Stimulated activated effector memory CD8-positive, alpha-beta T cell treated with anti-CD3 and anti-CD28 coated beads, Interleukin-12 subunit alpha, Interleukin-12 subunit beta, amount 100 ng/mL, for 72 hours (primary cell): ENCODE measurements around the gene ROCK2.

Experiments used
- ATAC-seq: fragments of 150-1000 bp; cut with Tn5 transposase; 2 replicates; pipeline ENCODE4 v1.10.0; 2021
- DNase-seq, 2 donors: peaks; one replicate each; pipeline ENCODE4 v3.0.0; 2021 to 2022; ENCODE audit warnings: low spot score in 2 of 2
- H3K27ac Mint-ChIP-seq: one replicate; pipeline ENCODE4 v1.8.0; 2022; ENCODE audit warnings: mild to moderate bottlenecking, mixed read lengths
- H3K36me3 Mint-ChIP-seq: one replicate; pipeline ENCODE4 v1.8.0; 2022; ENCODE audit warnings: mild to moderate bottlenecking, mixed read lengths
- H3K4me1 Mint-ChIP-seq: one replicate; pipeline ENCODE4 v1.8.0; 2022; ENCODE audit warnings: mixed read lengths
- H3K4me3 Mint-ChIP-seq: one replicate; pipeline ENCODE4 v1.8.0; 2022; ENCODE audit warnings: mild to moderate bottlenecking, mixed read lengths
- H3K9me3 Mint-ChIP-seq: one replicate; pipeline ENCODE4 v1.8.0; 2022; ENCODE audit warnings: mixed read lengths

The ROCK2 gene

GRCh38 chr2:11147263-11147662, 197.2 kb downstream of the ROCK2 start:
- Mint-ChIP-seq H3K9me3 (no peaks in the 10 kb centered on the region), H3K27ac (no peak overlapping the region), H3K36me3 (no peaks in the 10 kb centered on the region), H3K4me3 (no peak overlapping the region), H3K4me1 (no peaks in the 10 kb centered on the region)
- ATAC-seq (no peak), DNase-seq (no peak)

- H3K27ac Mint-ChIP-seq = no peak overlapping the region
- H3K4me3 Mint-ChIP-seq = no peak overlapping the region
- H3K9me3 Mint-ChIP-seq = no peaks in the 10 kb centered on the region
- DNase-seq = no peak
- no peaks in the 10 kb centered on the region for H3K4me1 Mint-ChIP-seq
- no peak for ATAC-seq
- no peaks in the 10 kb centered on the region for H3K36me3 Mint-ChIP-seq
These were observed 198.4 kb downstream of the ROCK2 start for GRCh38 chr2:11146076-11146475.

- no peak overlapping the region for H3K27ac Mint-ChIP-seq
These were observed 199.1 kb downstream of the ROCK2 start for GRCh38 chr2:11145350-11145749.

GRCh38 chr2:11144738-11145079, 199.7 kb downstream of the ROCK2 start:
- no peak overlapping the region for H3K4me3 Mint-ChIP-seq
- no peaks in the 10 kb centered on the region for H3K4me1 Mint-ChIP-seq
- ATAC-seq (no peak), DNase-seq (no peak)
- no peaks in the 10 kb centered on the region for H3K9me3 Mint-ChIP-seq
- no peaks in the 10 kb centered on the region for H3K36me3 Mint-ChIP-seq
- H3K27ac Mint-ChIP-seq = peak overlapping the region; percentile 21

More at GRCh38 chr2:11145350-11145749, 199.1 kb downstream of the ROCK2 start:
- no peak overlapping the region for H3K4me3 Mint-ChIP-seq
- ATAC-seq = no peak
- no peak for DNase-seq
- H3K36me3 Mint-ChIP-seq = no peaks in the 10 kb centered on the region
- H3K4me1 Mint-ChIP-seq = no peaks in the 10 kb centered on the region
- no peaks in the 10 kb centered on the region for H3K9me3 Mint-ChIP-seq

GRCh38 chr2:11144077-11144737, 200.2 kb downstream of the ROCK2 start:
- ATAC-seq = no peak
- no peak overlapping the region for H3K4me3 Mint-ChIP-seq
- no peaks in the 10 kb centered on the region for H3K36me3 Mint-ChIP-seq

GRCh38 chr2:11142987-11143386, 201.4 kb downstream of the ROCK2 start:
- Mint-ChIP-seq H3K4me3 (no peak overlapping the region), H3K27ac (no peak overlapping the region), H3K36me3 (no peaks in the 10 kb centered on the region), H3K9me3 (no peaks in the 10 kb centered on the region), H3K4me1 (no peaks in the 10 kb centered on the region)
- DNase-seq (no peak), ATAC-seq (no peak)

More at GRCh38 chr2:11144077-11144737, 200.2 kb downstream of the ROCK2 start:
- Mint-ChIP-seq H3K9me3 (no peaks in the 10 kb centered on the region), H3K4me1 (no peaks in the 10 kb centered on the region), H3K27ac (peak overlapping the region; percentile 21)
- no peak for DNase-seq

- Mint-ChIP-seq H3K9me3 (no peaks in the 10 kb centered on the region), H3K4me3 (no peak overlapping the region), H3K27ac (no peak overlapping the region), H3K36me3 (no peaks in the 10 kb centered on the region), H3K4me1 (no peaks in the 10 kb centered on the region)
- DNase-seq (no peak), ATAC-seq (no peak)
These were observed 202.1 kb downstream of the ROCK2 start for GRCh38 chr2:11142330-11142729.

- Mint-ChIP-seq H3K27ac (no peak overlapping the region), H3K9me3 (no peaks in the 10 kb centered on the region), H3K4me1 (no peaks in the 10 kb centered on the region), H3K36me3 (no peaks in the 10 kb centered on the region), H3K4me3 (no peak overlapping the region)
- ATAC-seq (no peak), DNase-seq (no peak)
These were observed 203.1 kb downstream of the ROCK2 start for GRCh38 chr2:11141319-11141718.

- Mint-ChIP-seq H3K4me3 (no peak overlapping the region), H3K36me3 (no peaks in the 10 kb centered on the region), H3K27ac (no peak overlapping the region), H3K9me3 (no peaks in the 10 kb centered on the region), H3K4me1 (no peaks in the 10 kb centered on the region)
- ATAC-seq (no peak), DNase-seq (no peak)
These were observed 203.9 kb downstream of the ROCK2 start for GRCh38 chr2:11140492-11140891.

- DNase-seq (no peak), ATAC-seq (no peak)
- Mint-ChIP-seq H3K27ac (no peak overlapping the region), H3K4me1 (peaks cover 23% of the 10 kb centered on the region), H3K36me3 (peaks cover 6% of the 10 kb centered on the region), H3K4me3 (no peak overlapping the region), H3K9me3 (no peaks in the 10 kb centered on the region)
These were observed 210.1 kb downstream of the ROCK2 start for GRCh38 chr2:11134349-11134748.

GRCh38 chr2:11133936-11134320, 210.5 kb downstream of the ROCK2 start:
- no peak overlapping the region for H3K4me3 Mint-ChIP-seq
- no peak overlapping the region for H3K27ac Mint-ChIP-seq
- no peaks in the 10 kb centered on the region for H3K9me3 Mint-ChIP-seq
- DNase-seq = no peak
- H3K36me3 Mint-ChIP-seq = peaks cover 6% of the 10 kb centered on the region
- ATAC-seq = no peak
- H3K4me1 Mint-ChIP-seq = peaks cover 23% of the 10 kb centered on the region

GRCh38 chr2:11133238-11133935, 211.0 kb downstream of the ROCK2 start:
- Mint-ChIP-seq H3K9me3 (no peaks in the 10 kb centered on the region), H3K27ac (peak overlapping the region; percentile 92), H3K36me3 (peaks cover 6% of the 10 kb centered on the region), H3K4me1 (peaks cover 27% of the 10 kb centered on the region), H3K4me3 (peak overlapping the region; percentile 75)
- no peak for ATAC-seq
- no peak for DNase-seq

- peaks cover 6% of the 10 kb centered on the region for H3K36me3 Mint-ChIP-seq
- no peaks in the 10 kb centered on the region for H3K9me3 Mint-ChIP-seq
- H3K27ac Mint-ChIP-seq = peak overlapping the region; percentile 92
- ATAC-seq (no peak), DNase-seq (no peak)
- H3K4me3 Mint-ChIP-seq = peak overlapping the region; percentile 75
- peaks cover 33% of the 10 kb centered on the region for H3K4me1 Mint-ChIP-seq
These were observed 212.3 kb downstream of the ROCK2 start for GRCh38 chr2:11132036-11132671.

GRCh38 chr2:11131166-11131920, 213.1 kb downstream of the ROCK2 start:
- peak overlapping the region; percentile 75 for H3K4me3 Mint-ChIP-seq
- ATAC-seq = no peak
- H3K9me3 Mint-ChIP-seq = no peaks in the 10 kb centered on the region
- peaks cover 6% of the 10 kb centered on the region for H3K36me3 Mint-ChIP-seq
- H3K4me1 Mint-ChIP-seq = peaks cover 33% of the 10 kb centered on the region
- DNase-seq = no peak
- H3K27ac Mint-ChIP-seq = no peak overlapping the region
